ENCODE measurements around the gene NT5C3A.
"Not testable (repeated sequence)": the region's sequence is repeated elsewhere in the genome, so short reads cannot be mapped to it uniquely, and the experiment has no call there.

NT5C3A gene

DNA sequence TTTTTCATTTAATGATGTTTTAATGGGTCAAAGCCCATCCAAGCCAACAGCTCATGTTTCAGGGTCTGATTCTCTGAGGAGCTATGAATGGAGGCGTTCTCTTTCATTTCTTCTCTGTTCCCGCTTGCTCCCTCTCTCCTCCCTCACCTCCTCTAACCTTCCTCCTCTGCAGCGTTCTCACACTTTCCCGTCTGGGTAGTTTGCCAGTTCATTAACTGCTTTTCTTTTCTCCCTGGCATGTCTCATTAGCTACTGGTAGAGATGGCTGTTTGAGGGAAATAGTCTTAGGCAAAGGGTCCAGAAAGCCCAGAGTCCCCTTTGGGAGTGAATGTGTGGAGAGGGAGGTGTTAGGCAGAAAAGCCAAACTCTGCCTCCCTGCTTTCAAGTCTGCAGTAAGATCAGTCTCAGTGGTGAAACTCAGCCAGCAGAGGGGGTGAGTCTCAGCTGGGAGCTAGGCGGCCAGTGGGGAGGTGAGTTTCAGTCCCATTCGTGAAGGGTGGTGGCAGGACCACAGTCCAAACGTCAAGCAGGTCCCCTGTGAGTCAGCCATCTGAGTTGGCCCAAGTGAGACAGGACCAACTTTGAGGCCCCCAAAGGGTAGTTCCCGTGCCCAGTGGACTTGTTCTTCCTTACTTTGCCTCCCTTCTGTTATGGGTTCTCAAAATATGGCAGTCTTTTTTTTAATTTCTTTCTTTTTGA, 98.0 kb downstream of the NT5C3A start:
- DNase-seq; in situ Hi-C loops (cut with HindIII; ENCODE audit: low pct_ligation_motif_present, low sequenced_read_pairs); H3K36me3 ChIP-seq (replicated peaks); H3K27me3 ChIP-seq (replicated peaks); H3K27ac ChIP-seq; H3K4me3 ChIP-seq (ENCODE audit: low read depth, low read length): not testable (repeated sequence)
- TF ChIP-seq, protein P1, sequence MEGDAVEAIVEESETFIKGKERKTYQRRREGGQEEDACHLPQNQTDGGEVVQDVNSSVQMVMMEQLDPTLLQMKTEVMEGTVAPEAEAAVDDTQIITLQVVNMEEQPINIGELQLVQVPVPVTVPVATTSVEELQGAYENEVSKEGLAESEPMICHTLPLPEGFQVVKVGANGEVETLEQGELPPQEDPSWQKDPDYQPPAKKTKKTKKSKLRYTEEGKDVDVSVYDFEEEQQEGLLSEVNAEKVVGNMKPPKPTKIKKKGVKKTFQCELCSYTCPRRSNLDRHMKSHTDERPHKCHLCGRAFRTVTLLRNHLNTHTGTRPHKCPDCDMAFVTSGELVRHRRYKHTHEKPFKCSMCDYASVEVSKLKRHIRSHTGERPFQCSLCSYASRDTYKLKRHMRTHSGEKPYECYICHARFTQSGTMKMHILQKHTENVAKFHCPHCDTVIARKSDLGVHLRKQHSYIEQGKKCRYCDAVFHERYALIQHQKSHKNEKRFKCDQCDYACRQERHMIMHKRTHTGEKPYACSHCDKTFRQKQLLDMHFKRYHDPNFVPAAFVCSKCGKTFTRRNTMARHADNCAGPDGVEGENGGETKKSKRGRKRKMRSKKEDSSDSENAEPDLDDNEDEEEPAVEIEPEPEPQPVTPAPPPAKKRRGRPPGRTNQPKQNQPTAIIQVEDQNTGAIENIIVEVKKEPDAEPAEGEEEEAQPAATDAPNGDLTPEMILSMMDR (IDR thresholded peaks at IDR 0.05; ENCODE audit: low read depth, low read length, missing control alignments): peak; percentile 41

All from brain microvascular endothelial cell (primary cell).